HG02885 (cell line): ENCODE measurements around the gene SLC5A1.
"Not testable (repeated sequence)": the region's sequence is repeated elsewhere in the genome, so short reads cannot be mapped to it uniquely, and the experiment has no call there.

Experiments
- ATAC-seq: cut with Tn5 transposase; IDR thresholded peaks from one replicate; pipeline ENCODE4 v1.9.1; 2021; ENCODE audit warnings: mild to moderate bottlenecking; ENCODE audit not compliant: unreplicated experiment, poor library complexity

The SLC5A1 gene

DNA sequence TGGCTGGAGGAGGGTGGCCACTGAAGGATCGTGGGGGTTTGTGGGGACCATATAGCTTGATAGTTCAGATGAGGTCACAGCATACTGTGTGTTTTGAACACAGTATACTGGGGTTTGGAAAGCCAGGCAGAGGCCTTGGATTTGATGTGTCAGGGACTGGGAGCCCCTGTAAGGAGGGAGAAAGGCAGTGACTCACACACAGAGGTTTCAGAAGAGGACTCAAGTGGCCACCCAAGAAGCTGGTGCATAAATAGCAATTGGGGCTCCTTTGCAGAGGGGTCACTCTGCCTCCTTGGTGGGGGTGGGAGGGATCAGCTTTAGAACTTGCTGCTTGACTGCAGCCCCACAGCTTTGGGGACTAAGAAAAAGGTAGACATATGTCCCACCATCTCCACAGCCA, 39.3 kb downstream of the SLC5A1 start:
- ATAC-seq = no peak

DNA sequence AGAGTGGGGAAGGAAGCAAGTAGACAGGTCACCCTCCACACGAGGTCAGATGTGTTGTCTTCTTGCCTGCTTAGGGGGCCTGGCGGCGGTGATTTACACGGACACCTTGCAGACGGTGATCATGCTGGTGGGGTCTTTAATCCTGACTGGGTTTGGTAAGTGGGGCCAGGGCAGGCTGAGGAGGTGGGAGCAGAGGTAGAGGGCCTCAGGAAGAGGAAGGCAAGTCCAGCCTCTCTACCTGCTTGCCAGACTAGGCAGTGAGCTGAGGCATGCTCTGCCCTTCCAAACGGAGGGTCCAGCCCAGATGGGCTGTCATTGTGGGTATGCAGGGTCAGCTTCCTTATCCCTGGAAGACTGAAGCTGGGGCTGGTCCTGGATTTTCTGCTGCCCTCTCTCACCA, 39.9 kb downstream of the SLC5A1 start:
- no peak for ATAC-seq

DNA sequence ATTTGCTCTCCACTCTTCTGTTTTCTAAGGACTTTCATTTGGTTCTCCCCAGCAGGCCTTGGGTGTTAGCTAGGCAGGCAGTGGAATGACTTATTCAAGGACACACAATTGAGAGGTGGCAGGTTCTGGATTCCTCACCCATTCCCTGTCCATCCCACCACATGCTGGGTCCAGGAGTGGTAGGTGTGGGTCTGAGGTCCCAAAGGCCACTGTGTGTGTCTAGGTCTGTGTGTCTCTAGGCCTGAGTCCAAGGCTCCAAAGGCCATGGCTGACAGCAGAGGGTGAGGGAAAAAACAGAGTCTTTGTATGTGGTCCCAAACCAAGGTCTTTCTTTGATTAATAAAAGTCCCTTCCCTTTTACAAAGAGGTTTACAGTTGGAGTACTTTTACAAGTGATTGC, 40.8 kb downstream of the SLC5A1 start:
- ATAC-seq = no peak

DNA sequence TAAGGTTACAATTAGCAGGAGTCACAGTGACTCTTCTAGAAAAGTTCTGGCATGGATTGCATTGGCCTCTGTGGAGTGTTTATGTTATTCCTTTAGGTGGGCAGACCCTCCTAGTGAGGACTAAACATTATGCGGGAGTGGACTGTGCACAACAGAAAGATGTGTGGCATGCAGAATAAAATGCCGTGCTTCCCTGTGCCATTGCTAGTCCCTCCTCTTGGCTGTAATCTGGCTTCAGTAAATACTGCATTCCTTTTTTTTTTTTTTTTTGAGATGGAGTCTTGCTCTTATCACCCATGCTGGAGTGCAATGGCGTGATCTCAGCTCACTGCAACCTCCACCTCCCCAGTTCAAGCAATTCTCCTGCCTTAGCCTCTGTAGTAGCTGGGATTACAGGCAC, 45.0 kb downstream of the SLC5A1 start:
- no peak for ATAC-seq

DNA sequence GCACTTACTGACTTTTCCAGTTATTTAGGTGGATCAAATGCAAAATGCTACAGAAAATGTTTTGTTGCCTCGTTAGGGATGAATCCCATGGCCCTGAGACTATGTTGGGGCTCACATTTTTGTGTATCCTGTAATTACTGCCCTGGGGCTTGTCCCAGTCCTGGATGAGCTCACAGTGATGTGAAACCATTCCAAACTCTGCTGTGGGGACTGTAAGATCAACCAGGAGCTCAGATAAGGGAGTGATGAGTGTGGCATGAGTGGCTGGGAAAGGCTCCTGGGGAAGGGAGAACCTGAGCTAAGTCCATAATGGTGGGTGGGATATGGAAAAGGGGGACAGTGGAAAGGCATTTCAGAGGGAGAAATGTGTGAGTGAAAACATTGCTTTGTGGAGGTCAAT, 54.0 kb downstream of the SLC5A1 start:
- no peak for ATAC-seq

DNA sequence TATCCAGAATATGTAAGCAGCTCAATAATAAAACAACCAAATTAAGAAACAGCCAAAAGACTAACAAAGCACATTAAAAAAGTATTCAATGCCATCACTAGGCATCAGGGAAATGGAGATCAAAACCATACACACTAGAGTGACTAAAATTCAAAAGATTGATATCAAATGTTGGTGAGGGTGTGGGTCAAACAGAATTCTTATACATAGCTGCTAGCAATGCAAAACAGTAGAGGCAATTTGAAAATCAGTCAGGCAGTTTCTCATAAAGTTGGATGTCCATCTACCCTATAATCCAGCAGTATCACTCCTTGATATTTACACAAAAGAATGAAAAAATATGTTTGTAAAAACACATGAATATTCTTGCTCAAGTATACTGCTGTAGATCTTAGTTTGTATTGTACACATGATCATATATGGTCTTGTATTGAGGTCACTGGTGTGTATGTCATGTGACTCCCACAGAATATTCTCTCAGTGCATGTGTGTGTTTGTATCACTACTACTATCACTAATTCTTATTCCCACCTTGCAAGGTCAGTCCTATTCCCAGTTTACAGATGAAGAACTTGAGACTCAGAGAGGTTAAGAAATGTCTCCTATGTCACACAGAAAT, 54.9 kb downstream of the SLC5A1 start:
- no peak for ATAC-seq

DNA sequence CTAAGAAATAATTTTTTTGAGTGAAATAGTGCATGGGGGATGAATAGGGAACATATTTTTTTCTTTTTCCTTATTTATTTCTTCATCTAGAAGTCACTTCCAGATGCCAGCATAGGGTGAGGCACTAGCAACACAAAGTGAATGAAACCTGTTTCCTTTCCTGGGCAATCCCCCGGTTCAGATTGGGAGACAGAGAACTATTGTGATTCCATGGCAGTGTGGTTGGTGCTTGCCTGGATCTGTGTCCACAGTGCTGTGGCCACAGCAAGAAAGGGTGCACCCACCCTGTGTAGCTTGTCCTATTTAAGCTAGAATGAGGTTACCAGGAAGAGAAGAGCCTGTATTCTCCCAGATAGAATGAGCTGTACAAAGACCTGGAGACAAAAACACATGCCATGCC, 57.6 kb downstream of the SLC5A1 start:
- ATAC-seq = no peak

DNA sequence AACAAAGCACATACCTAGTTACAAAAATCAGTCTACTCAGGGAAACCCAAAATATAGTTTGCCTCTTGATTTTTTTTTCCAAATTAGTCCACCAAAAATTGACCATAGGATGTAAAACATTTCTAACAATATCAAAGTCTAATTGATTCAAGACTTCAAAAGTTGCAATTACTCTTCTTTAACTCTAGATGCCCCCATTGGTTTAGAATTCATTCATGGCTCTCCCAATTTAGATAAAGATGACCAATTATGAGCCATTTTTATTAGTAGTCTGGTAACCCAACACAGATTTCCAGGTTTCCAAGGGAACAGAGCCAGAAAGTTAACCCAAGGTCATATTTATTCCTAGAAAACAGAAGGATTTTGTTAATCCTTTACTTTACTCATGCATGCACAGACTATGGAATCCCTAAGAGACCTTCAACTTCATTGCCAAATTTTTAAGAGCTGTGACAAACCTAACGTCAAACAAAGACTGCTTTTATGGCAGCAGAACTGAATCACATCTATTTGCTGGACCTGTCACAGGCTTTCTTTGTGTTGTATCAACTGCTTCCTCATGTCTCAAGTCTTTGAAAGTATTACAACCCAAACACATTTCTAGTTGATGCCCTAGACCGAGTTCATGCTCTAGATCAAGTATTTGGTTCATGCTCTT, 60.7 kb downstream of the SLC5A1 start:
- ATAC-seq = no peak

DNA sequence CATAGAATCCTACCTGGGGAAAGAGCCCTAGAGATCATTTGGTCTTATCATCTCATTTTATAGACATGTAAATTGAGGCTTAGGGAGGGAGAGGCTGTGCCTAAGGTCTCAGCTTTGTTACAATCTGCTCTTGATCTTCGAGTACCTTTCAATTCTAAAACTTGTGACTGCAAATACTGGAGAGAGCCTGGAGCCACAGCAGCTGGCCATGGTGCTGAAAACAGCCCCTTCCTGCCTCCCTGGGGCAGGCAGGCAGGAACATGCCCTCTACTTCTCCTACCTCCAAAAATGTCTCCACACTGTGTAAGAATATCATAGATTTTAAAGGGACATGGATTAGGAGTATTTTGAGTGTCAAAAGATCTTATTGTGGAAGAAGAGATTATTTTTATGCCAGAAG, 63.9 kb downstream of the SLC5A1 start:
- ATAC-seq = no peak

DNA sequence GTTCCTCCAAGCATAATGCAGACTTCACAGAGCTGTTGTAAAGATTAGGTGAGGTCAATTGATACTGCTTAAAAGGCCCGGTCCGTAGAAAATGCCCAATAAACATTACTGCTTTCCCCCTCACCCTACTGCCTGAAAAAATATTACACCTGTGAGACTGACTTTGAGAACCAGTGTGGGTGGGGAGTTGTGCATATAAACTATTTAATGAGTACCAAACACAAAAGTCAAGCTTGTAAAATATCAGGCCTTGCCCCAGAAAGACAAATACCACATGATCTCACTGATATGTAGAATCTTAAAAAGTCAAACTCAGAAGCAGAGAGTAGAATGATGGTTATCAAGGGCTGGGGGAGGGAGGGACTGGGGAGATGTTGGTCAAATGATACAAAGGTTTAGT, 69.3 kb downstream of the SLC5A1 start:
- no peak for ATAC-seq

DNA sequence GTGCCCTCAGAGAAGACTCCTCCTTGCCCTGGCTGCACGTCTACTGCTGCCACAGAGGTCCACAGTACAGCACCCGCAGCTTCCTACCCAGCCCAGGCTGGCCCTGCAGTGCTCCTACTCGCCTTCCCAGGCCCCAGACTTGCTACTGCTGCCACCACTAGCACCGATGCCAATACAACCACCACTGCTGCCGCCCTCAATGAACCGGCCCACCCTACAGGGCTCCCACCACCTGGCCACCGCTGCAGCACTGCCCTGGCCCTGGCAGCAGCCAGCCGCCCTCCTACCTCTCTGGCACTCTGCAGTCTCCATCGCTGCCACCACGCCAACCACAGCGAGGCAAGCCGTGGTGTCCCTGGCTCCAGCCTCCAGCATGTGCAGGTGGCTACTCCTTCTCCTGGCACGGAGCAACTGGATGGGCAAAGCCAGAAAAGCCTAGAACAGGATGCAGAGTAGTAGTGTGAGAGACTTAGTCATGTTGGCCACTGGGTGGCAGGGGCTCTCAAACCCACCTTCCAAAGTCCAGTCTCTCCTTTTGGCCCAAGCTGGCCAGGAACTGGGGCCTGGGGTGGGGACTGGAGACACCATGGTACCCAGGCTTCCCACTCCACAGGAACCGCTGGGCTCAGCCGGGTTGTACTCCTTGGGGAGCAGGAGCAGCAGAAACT, 76.6 kb downstream of the SLC5A1 start:
- ATAC-seq = no peak

DNA sequence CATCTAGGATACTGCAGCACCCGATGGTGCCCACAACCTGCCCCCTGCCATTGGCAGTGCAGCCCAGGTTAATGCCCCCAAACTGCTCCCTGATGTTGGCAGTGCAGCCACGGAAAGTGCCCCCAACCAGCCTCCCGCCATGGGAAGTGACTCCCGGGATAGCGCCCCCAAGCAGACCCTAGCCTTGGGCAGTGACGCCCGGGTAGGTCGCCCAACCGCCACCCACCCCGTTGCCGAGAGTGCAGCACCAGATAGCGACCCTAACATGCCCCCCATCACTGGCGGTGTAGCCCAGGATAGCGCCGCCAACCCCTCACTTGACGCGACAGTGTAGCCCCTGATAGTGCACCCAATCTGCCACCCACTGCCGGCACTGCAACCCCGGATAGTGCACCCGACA, 77.5 kb downstream of the SLC5A1 start:
- no peak for ATAC-seq

DNA sequence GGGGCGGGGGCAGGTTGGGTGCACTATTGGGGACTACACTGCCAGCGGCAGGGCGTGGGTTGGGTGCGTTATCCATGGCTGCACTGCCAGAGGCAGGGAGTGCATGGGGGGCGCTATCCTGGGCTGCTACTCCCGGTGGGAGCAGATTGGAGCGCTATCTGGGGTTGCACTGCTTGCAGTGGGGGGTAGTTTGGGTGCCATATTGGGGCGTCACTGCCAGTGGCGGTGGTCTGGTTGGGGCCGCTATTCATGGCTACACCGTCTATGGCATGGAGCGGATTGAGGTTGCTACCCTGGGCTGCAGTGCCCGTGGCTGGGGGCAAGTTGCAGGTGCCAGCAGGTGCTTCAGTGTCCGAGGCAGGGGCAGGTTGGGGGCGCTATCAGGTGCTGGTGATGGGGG, 79.8 kb downstream of the SLC5A1 start:
- no peak for ATAC-seq

DNA sequence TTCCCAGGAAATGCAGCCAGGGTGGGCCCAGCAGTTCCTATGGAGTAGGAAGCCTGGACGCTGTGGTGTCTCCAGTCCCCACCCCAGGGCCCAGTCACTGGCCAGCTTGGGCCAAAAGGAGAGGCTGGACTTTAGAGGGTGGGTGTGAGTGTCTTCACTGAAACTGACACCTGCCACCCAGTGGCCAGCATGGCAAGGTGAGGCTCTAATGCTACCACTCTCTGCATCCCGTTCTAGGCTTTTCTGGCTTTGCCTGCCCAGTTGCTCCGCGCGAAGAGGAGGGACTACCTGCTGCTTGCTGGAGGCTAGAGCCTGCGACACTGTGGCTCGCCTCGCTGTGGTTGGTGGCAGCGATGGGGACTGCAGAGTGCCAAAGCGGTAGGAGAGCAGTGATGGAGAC, 80.6 kb downstream of the SLC5A1 start:
- ATAC-seq = no peak

DNA sequence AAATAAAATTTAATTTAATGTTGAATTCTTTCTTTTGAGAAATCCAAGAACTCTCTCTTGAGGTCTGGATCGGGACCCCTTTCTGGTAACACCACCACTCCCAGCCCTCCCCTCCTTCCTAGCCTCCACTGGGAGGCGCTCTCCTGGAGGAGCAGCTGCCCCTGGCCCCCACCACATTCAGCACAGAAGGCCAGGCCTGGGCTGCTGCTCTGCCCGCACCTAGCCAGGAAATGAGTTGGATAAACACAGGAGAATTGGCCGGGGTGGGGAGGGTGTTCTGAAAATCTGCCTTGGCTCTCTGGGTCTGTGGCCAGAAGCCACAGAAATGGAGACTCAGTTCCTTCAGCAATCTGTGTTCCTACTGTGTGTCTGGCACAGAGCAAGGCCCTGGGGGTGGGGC, 84.8 kb downstream of the SLC5A1 start:
- no peak for ATAC-seq

DNA sequence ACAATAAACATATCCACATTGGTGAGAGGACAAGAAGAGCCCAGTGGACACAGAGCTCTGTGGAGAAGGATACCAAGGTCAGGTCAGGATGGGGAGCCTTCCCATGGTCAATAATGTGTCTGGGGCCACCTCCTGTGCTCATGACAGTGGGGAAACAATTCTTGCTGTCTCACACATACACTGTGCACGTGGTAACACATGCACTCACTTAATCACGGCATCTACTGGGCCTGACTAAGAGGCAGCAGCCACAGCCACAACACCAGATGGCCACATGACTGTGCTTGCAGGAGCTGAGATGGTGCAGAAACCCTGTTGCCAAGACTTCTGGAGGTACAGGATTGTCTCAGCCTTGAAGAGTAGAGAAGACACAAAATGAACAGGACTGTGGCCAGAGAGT, 87.4 kb downstream of the SLC5A1 start:
- no peak for ATAC-seq

DNA sequence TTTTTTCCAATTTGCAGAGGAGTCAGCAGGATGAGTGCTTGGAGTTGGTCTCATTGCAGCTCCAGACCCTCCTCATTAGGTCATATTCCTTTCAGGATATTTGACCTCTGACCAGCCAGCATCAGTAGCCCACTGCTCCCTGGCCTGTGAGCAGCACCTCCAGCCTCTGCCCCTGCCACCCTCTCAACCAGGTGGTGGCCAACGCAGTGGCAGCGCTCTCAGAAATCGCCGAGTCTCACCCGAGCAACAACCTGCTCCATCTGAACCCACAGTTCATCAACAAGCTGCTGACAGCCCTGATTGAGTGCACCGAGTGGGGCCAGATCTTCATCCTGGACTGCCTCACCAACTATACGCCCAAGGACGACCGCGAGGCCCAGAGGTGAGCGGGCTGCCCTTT, 89.1 kb downstream of the SLC5A1 start:
- ATAC-seq = no peak

DNA sequence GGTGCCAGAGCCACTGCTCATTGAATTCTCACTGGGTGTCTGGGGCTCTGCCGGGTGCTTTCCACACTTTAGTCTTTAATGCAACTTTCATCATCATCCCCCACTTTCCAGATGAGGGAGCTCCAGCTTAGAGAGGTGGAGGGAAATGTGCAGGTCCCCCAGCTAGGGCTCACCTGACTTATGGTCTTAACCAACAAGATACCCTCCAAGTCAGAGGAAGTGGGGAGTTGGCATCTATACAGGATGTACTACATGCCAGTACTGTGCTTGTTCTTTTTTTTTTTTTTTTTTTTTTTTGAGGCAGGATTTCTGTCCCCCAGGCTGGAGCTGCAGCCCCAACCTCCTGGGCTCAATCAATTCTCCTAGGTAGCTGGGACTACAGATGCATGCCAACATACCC, 89.7 kb downstream of the SLC5A1 start:
- no peak for ATAC-seq

DNA sequence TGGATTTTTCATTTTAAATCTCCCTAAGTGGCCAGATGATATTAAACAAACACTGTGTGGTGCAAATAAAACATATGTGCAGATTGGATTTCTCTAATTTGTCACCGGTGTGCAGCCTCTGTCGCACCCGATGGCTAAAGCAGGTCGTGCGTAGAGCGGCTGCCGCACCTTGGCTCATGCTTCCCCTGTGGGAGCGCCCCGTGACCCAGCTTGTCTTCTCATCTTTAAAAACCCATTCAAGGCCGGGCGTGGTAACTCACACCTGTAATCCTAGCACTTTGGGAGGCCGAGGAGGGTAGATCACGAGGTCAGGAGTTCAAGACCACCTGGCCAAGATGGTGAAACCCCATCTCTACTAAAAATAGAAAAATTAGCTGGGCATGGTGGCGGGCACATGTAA, 91.7 kb downstream of the SLC5A1 start:
- ATAC-seq = not testable (repeated sequence)

DNA sequence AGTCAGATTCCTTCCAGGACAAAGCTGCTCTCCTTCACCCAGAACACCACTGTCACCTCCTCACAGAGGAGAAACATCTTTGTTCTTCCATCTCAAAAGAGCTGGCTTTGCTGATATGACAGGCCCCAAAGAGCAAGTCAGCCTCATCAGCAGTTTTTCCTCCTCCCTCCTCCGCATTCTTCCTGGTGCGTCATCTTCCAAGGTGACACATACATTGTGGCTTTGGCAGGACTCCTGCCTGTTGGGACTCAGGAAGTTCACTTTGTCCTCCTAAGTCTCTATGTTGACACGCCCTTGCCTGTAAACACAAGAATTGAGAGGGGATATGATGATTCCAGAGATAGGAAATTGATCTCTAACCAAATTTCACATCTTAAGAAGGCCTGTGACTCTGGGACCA, 92.9 kb downstream of the SLC5A1 start:
- not testable (repeated sequence) for ATAC-seq

DNA sequence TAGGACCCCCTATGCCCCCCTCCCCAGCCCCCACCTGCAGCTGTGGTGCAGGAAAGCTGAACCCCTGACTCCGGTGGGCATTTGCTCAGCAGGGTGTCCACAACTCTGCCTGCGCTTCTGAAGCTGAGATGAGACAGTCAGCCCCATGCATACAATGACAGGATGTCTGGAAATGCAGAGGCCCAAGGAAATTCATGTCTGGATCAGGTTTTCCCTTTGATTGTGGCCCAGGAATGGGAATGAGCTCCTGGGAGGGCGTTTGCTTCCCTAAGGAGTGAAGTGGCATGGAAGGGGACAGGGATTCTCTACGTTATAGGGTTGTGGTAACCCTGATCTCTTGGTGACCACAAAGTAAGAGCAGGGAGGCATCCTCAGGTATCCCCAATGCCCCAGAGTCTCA, 93.8 kb downstream of the SLC5A1 start:
- ATAC-seq = not testable (repeated sequence)

DNA sequence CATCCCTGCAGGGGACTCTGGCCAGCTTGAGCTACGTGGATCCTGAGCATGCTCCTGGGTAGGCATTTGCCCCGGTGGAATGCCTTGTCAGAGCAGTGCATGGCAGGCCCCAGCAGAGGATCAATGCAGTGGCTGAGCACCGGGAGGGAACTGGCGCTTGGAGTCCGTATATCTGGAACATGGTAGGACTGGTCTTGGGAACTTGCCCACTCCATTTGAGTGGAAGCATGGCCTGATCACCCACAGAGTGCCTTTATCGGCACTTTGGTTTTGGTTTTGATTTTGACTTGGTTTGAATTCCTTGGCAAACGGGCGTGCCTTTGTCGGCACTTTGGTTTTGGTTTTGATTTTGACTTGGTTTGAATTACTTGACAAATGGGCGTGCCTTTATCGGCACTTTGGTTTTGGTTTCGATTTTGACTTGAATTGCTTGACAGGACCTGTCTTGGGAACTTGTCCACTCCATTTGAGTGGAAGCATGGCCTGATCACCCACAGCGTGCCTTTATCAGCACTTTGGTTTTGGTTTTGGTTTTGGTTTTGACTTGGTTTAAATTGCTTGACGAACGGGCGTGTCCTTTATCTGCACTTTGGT, 94.8 kb downstream of the SLC5A1 start:
- not testable (repeated sequence) for ATAC-seq
